ENCODE data around the gene ATG2B. TPM values are rescaled to one million over a fixed set of nuclear protein-coding genes. Genes with fewer than 3 reads are reported as not detected.

Gene ATG2B
- total RNA-seq, 6 experiments from 2014 or later: 13.9 to 24.4 (median 16.3) TPM

DNA sequence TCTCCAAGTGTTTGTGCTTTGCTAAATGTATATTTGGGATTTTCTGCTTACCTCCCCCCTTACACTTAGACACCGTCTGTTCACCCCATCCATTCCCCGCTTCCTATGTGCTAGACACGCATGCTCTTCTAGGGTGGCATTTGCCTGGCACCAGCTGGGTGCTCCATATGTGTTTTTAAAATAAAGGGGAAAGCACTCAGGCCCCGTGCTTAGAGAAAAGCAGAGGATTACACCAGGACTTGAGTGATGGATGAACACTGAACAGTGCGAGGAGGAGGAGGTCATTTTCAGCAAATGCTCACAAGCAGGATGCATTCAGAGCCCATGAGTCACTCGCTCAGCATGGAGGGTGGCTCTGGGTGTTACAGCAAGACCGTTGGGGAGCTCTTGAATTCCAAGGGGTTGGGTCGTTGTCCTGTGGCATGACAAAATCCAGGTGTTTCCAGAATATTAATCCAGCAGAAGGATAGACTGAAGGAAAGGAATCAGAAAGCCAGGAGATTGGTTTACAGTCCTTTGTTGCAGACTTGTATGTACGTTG lies 110.1 kb downstream of the ATG2B start:
- TF ChIP-seq, protein P1, sequence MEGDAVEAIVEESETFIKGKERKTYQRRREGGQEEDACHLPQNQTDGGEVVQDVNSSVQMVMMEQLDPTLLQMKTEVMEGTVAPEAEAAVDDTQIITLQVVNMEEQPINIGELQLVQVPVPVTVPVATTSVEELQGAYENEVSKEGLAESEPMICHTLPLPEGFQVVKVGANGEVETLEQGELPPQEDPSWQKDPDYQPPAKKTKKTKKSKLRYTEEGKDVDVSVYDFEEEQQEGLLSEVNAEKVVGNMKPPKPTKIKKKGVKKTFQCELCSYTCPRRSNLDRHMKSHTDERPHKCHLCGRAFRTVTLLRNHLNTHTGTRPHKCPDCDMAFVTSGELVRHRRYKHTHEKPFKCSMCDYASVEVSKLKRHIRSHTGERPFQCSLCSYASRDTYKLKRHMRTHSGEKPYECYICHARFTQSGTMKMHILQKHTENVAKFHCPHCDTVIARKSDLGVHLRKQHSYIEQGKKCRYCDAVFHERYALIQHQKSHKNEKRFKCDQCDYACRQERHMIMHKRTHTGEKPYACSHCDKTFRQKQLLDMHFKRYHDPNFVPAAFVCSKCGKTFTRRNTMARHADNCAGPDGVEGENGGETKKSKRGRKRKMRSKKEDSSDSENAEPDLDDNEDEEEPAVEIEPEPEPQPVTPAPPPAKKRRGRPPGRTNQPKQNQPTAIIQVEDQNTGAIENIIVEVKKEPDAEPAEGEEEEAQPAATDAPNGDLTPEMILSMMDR (IDR thresholded peaks at IDR 0.05): no peak
- TF ChIP-seq POLR2A (IDR thresholded peaks at IDR 0.05): no peak
- DNase-seq (no peak), ATAC-seq (no peak)
- intact Hi-C loops (cut with DNase I): no loop called here
- Histone ChIP-seq H3K36me3 (no peaks in the 10 kb centered on the region), H3K4me3 (no peak overlapping the region), H3K9me3 (no peaks in the 10 kb centered on the region), H3K27ac (no peak overlapping the region), H3K27me3 (no peaks in the 10 kb centered on the region), H3K4me1 (no peaks in the 10 kb centered on the region)
- WGBS (ENCODE audit: insufficient coverage, low coverage, low lambda C conversion rate, missing lambda C conversion rate): 64% methylated on average over 9 of the region's 9 CpGs

DNA sequence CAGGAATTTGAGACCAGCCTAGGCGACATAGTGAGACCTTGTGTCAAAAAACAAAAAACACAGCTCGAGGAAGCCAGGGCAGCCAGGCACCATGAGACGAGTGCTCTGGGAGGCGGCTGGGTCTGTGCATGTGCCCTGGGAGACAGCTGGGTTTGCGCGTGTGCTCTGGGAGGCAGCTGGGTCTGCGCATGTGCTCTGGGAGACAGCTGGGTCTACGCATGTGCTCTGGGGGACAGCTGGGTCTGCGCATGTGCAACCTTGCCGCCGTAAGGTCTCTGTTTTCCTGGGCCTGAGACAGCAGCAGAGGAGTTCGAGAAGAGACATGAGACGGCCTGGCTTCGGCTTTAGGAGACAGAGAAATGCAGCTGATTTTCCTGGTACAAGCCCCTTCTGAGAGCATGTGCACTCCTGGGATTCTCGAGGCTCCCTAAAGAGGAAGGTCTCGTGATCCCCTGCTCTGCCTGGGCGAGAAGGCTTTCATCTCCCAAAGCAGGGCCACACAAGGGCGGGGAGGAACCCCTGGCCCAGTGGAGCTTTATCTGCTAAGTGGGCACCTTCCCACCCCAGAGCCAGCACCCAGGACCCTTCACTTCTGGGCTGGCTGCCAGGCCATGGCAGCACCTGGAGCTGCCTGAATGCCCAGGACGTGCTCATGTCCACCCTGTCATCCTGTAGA lies 110.7 kb downstream of the ATG2B start:
- Histone ChIP-seq H3K27me3 (no peaks in the 10 kb centered on the region), H3K36me3 (no peaks in the 10 kb centered on the region), H3K9me3 (no peaks in the 10 kb centered on the region), H3K4me3 (no peak overlapping the region), H3K27ac (no peak overlapping the region), H3K4me1 (no peaks in the 10 kb centered on the region)
- DNase-seq (no peak), ATAC-seq (no peak)
- 67% methylated on average over 2 of the region's 19 CpGs for WGBS (ENCODE audit: insufficient coverage, low coverage, low lambda C conversion rate, missing lambda C conversion rate)
- TF ChIP-seq POLR2A (IDR thresholded peaks at IDR 0.05): no peak
- TF ChIP-seq, protein P1 (IDR thresholded peaks at IDR 0.05): no peak
- intact Hi-C loops (cut with DNase I): no loop called here

DNA sequence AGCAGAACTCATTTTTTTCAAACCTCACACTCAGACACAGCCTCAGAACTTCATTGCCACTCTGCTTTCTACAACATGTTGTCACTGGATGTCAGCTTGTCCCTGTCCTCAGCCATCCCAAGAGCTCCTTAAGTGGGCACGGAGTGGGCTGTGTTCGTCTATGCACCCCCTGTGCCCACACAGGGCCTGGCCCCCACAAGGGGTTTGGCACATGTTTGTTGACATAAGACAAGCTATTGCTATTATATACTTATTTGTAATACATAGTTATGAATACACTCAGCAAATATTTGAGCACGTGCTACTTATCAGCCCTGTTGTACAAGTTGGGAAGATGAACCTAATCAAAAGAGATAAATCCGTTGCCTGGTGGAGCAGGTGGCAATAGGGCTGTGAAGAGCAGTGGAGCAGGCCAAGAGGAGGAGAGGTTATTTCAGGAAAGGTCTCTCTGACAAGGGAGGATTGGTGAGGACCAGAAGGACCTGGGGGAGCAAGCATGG lies 111.4 kb downstream of the ATG2B start:
- ATAC-seq (no peak), DNase-seq (no peak)
- intact Hi-C loops (cut with DNase I): no loop called here
- H3K36me3 ChIP-seq: no peaks in the 10 kb centered on the region
- WGBS (ENCODE audit: insufficient coverage, low coverage, low lambda C conversion rate, missing lambda C conversion rate): 53% methylated on average over 4 of the region's 4 CpGs
- H3K4me1 ChIP-seq: no peaks in the 10 kb centered on the region
- no peak overlapping the region for H3K4me3 ChIP-seq
- H3K27ac ChIP-seq: no peak overlapping the region
- TF ChIP-seq POLR2A (IDR thresholded peaks at IDR 0.05): no peak
- TF ChIP-seq, protein P1 (IDR thresholded peaks at IDR 0.05): no peak
- no peaks in the 10 kb centered on the region for H3K9me3 ChIP-seq
- no peaks in the 10 kb centered on the region for H3K27me3 ChIP-seq

DNA sequence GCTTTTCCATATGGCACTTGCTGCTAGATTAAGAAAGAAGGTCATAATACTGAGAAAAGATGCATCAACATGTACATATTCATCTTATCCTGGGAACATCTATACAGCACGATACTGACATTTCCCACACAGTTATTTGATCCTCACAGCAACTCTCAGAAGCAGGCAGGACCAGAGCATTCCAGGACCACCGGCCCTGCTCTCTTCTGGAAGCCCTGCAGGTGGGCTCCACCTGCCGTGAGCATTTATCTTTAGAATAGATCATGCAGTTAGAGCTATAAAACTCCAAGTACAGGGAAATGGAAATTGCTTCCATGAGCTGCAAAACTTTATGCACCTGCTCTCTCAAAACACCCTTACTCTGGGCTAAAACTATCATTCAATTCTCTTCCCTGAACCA lies 112.7 kb downstream of the ATG2B start:
- H3K27me3 ChIP-seq: no peaks in the 10 kb centered on the region
- H3K9me3 ChIP-seq: no peaks in the 10 kb centered on the region
- intact Hi-C loops (cut with DNase I): no loop called here
- no peaks in the 10 kb centered on the region for H3K36me3 ChIP-seq
- WGBS (ENCODE audit: insufficient coverage, low coverage, low lambda C conversion rate, missing lambda C conversion rate): 28% methylated on average over 3 of the region's 3 CpGs
- no peaks in the 10 kb centered on the region for H3K4me1 ChIP-seq
- no peak for ATAC-seq
- no peak for TF ChIP-seq POLR2A (IDR thresholded peaks at IDR 0.05)
- TF ChIP-seq, protein P1 (IDR thresholded peaks at IDR 0.05): no peak
- H3K4me3 ChIP-seq: no peak overlapping the region
- DNase-seq: no peak
- H3K27ac ChIP-seq: no peak overlapping the region
